NCI-H774 (cell line): ENCODE results near the gene PEBP1.

Experiments
- DNase-seq: peaks from one replicate; lab custom pipeline; 2025; lab: John Stamatoyannopoulos, UW

PEBP1 gene

GRCh38 chr12:118193958-118194357, 58.0 kb downstream of the PEBP1 start:
- no peak for DNase-seq
